Measurements from ENCODE around the gene GSK3B.
"Not testable (repeated sequence)": the region's sequence is repeated elsewhere in the genome, so short reads cannot be mapped to it uniquely, and the experiment has no call there.

The GSK3B gene

GRCh38 chr3:120021523-120021922 lies 72.7 kb downstream of the GSK3B start:
- no peaks in the 10 kb centered on the region for H3K27me3 ChIP-seq (ENCODE audit: insufficient read depth, low read length, poor library complexity)
- H2BK120ac ChIP-seq (ENCODE audit: low read depth, low read length): no peak overlapping the region
- H3K79me1 ChIP-seq (ENCODE audit: low read length): peaks cover 16% of the 10 kb centered on the region
- no peak overlapping the region for H3K23ac ChIP-seq (ENCODE audit: low read length)
- no peak overlapping the region for H4K5ac ChIP-seq (ENCODE audit: low read length)
- H3K4ac ChIP-seq (ENCODE audit: low read depth, low read length): no peak overlapping the region
- DNase-seq: no peak
- no peak overlapping the region for H3K27ac ChIP-seq (ENCODE audit: low read depth, low read length)
- H2AK5ac ChIP-seq (ENCODE audit: low read length): no peak overlapping the region
- H2BK15ac ChIP-seq (replicated peaks; ENCODE audit: low read depth): no peak overlapping the region
- H3K4me3 ChIP-seq (ENCODE audit: low read length): no peak overlapping the region
- H3K56ac ChIP-seq (ENCODE audit: low read length): no peak overlapping the region
- H3K9ac ChIP-seq (ENCODE audit: low read length): no peak overlapping the region
- H4K8ac ChIP-seq (ENCODE audit: low read depth, low read length): no peak overlapping the region
- H3K79me2 ChIP-seq (ENCODE audit: control insufficient read depth, insufficient read depth, low read length): peaks cover 55% of the 10 kb centered on the region
- H3K4me2 ChIP-seq (ENCODE audit: low read length): no peak overlapping the region
- no peak overlapping the region for H2BK5ac ChIP-seq (ENCODE audit: low read length)
- H3K36me3 ChIP-seq (ENCODE audit: control insufficient read depth, insufficient read depth, low read length): no peaks in the 10 kb centered on the region
- peaks cover 5% of the 10 kb centered on the region for H3K4me1 ChIP-seq (ENCODE audit: control insufficient read depth, low read depth, low read length)
- no peak overlapping the region for H3K18ac ChIP-seq (ENCODE audit: low read length)

DNA sequence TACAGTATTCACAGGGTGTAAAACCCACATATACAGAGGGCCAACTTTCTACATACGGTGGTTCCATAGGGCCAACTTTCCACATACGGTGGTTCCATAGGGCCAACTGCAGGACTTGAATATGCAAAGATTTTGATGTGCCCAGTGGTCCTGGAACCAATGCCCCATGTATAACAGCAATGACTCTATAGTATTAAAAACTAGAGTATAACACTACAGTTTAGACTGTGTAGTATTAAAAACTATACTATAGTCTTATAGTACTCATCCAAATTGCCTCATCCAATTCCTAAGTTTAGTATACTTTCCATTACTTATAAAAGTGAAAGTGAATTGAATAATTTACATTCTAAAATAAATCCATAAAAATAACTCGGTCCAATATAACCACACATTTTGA lies 75.9 kb downstream of the GSK3B start:
- DNase-seq: no peak
- H2BK15ac ChIP-seq (replicated peaks; ENCODE audit: low read depth): no peak overlapping the region

GRCh38 chr3:120017692-120018091 lies 76.6 kb downstream of the GSK3B start:
- Histone ChIP-seq H3K4me1 (ENCODE audit: control insufficient read depth, low read depth, low read length) (peaks cover 2% of the 10 kb centered on the region), H2AK5ac (ENCODE audit: low read length) (no peak overlapping the region), H4K5ac (ENCODE audit: low read length) (no peak overlapping the region), H3K9ac (ENCODE audit: low read length) (no peak overlapping the region), H3K4ac (ENCODE audit: low read depth, low read length) (no peak overlapping the region), H3K56ac (ENCODE audit: low read length) (no peak overlapping the region), H3K23ac (ENCODE audit: low read length) (no peak overlapping the region), H3K79me2 (ENCODE audit: control insufficient read depth, insufficient read depth, low read length) (peaks cover 43% of the 10 kb centered on the region), H4K8ac (ENCODE audit: low read depth, low read length) (no peak overlapping the region), H2BK5ac (ENCODE audit: low read length) (no peak overlapping the region), H3K27me3 (ENCODE audit: insufficient read depth, low read length, poor library complexity) (no peaks in the 10 kb centered on the region), H3K27ac (ENCODE audit: low read depth, low read length) (no peak overlapping the region), H3K36me3 (ENCODE audit: control insufficient read depth, insufficient read depth, low read length) (no peaks in the 10 kb centered on the region), H2BK15ac (replicated peaks; ENCODE audit: low read depth) (no peak overlapping the region), H3K79me1 (ENCODE audit: low read length) (peaks cover 12% of the 10 kb centered on the region), H3K4me3 (ENCODE audit: low read length) (no peak overlapping the region), H3K4me2 (ENCODE audit: low read length) (no peak overlapping the region), H2BK120ac (ENCODE audit: low read depth, low read length) (no peak overlapping the region), H3K18ac (ENCODE audit: low read length) (no peak overlapping the region)
- DNase-seq: no peak
- no CpG with 5 or more reads among the region's 3 CpGs for WGBS (ENCODE audit: extremely low coverage, insufficient coverage, low lambda C conversion rate)

More for the DNA sequence above, 75.9 kb downstream of the GSK3B start:
- no peak overlapping the region for H3K4me3 ChIP-seq (ENCODE audit: low read length)
- no peak overlapping the region for H2BK5ac ChIP-seq (ENCODE audit: low read length)
- H2AK5ac ChIP-seq (ENCODE audit: low read length): no peak overlapping the region
- no peak overlapping the region for H3K23ac ChIP-seq (ENCODE audit: low read length)
- peaks cover 43% of the 10 kb centered on the region for H3K79me2 ChIP-seq (ENCODE audit: control insufficient read depth, insufficient read depth, low read length)
- no peak overlapping the region for H3K56ac ChIP-seq (ENCODE audit: low read length)
- no peak overlapping the region for H3K18ac ChIP-seq (ENCODE audit: low read length)
- no CpG with 5 or more reads among the region's 3 CpGs for WGBS (ENCODE audit: extremely low coverage, insufficient coverage, low lambda C conversion rate)
- no peak overlapping the region for H2BK120ac ChIP-seq (ENCODE audit: low read depth, low read length)
- peaks cover 13% of the 10 kb centered on the region for H3K79me1 ChIP-seq (ENCODE audit: low read length)
- H4K8ac ChIP-seq (ENCODE audit: low read depth, low read length): no peak overlapping the region
- no peak overlapping the region for H3K9ac ChIP-seq (ENCODE audit: low read length)
- H3K4ac ChIP-seq (ENCODE audit: low read depth, low read length): no peak overlapping the region
- H3K4me1 ChIP-seq (ENCODE audit: control insufficient read depth, low read depth, low read length): peaks cover 5% of the 10 kb centered on the region
- no peak overlapping the region for H4K5ac ChIP-seq (ENCODE audit: low read length)
- no peak overlapping the region for H3K4me2 ChIP-seq (ENCODE audit: low read length)
- H3K27me3 ChIP-seq (ENCODE audit: insufficient read depth, low read length, poor library complexity): no peaks in the 10 kb centered on the region
- H3K36me3 ChIP-seq (ENCODE audit: control insufficient read depth, insufficient read depth, low read length): no peaks in the 10 kb centered on the region
- no peak overlapping the region for H3K27ac ChIP-seq (ENCODE audit: low read depth, low read length)

DNA sequence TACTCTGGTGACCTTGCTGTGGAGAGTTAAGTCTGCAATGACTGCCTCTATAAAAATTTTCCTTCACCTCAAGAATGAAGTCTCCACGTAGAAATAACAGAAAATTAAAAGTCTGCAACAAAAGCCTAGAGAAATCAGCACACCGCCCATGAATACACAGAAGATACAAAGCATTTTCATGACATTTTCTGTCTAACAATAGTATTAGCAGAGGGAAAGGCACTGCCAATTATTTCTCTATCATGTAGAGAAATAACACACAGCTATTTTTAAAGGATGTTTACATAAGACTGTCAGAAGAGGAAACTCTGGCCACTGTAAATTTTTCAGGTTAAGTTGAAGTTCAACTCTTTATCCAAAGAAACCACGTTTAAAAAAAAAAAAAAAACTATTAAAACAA lies 80.8 kb downstream of the GSK3B start:
- peaks cover 48% of the 10 kb centered on the region for H3K79me2 ChIP-seq (ENCODE audit: control insufficient read depth, insufficient read depth, low read length)
- H2BK15ac ChIP-seq (replicated peaks; ENCODE audit: low read depth): no peak overlapping the region
- H3K23ac ChIP-seq (ENCODE audit: low read length): no peak overlapping the region
- no CpG with 5 or more reads among the region's 3 CpGs for WGBS (ENCODE audit: extremely low coverage, insufficient coverage, low lambda C conversion rate)
- no peaks in the 10 kb centered on the region for H3K4me1 ChIP-seq (ENCODE audit: control insufficient read depth, low read depth, low read length)
- H4K5ac ChIP-seq (ENCODE audit: low read length): no peak overlapping the region
- no peak overlapping the region for H3K4ac ChIP-seq (ENCODE audit: low read depth, low read length)
- no peak overlapping the region for H2BK5ac ChIP-seq (ENCODE audit: low read length)
- H3K4me2 ChIP-seq (ENCODE audit: low read length): no peak overlapping the region
- no peak overlapping the region for H3K9ac ChIP-seq (ENCODE audit: low read length)
- no peak for DNase-seq
- H3K56ac ChIP-seq (ENCODE audit: low read length): no peak overlapping the region
- no peak overlapping the region for H3K18ac ChIP-seq (ENCODE audit: low read length)
- H3K79me1 ChIP-seq (ENCODE audit: low read length): peaks cover 13% of the 10 kb centered on the region
- H2BK120ac ChIP-seq (ENCODE audit: low read depth, low read length): no peak overlapping the region
- H3K27me3 ChIP-seq (ENCODE audit: insufficient read depth, low read length, poor library complexity): no peaks in the 10 kb centered on the region
- no peaks in the 10 kb centered on the region for H3K36me3 ChIP-seq (ENCODE audit: control insufficient read depth, insufficient read depth, low read length)
- no peak overlapping the region for H4K8ac ChIP-seq (ENCODE audit: low read depth, low read length)
- no peak overlapping the region for H3K27ac ChIP-seq (ENCODE audit: low read depth, low read length)
- H2AK5ac ChIP-seq (ENCODE audit: low read length): no peak overlapping the region
- no peak overlapping the region for H3K4me3 ChIP-seq (ENCODE audit: low read length)

- H2BK15ac ChIP-seq (replicated peaks; ENCODE audit: low read depth); H3K36me3 ChIP-seq (ENCODE audit: control insufficient read depth, insufficient read depth, low read length); H3K56ac ChIP-seq (ENCODE audit: low read length); H2AK5ac ChIP-seq (ENCODE audit: low read length); H3K27ac ChIP-seq (ENCODE audit: low read depth, low read length); H3K23ac ChIP-seq (ENCODE audit: low read length); H3K27me3 ChIP-seq (ENCODE audit: insufficient read depth, low read length, poor library complexity); H4K8ac ChIP-seq (ENCODE audit: low read depth, low read length); H3K4ac ChIP-seq (ENCODE audit: low read depth, low read length); H3K9ac ChIP-seq (ENCODE audit: low read length); DNase-seq; H2BK5ac ChIP-seq (ENCODE audit: low read length); H3K4me2 ChIP-seq (ENCODE audit: low read length); H4K5ac ChIP-seq (ENCODE audit: low read length); H3K79me1 ChIP-seq (ENCODE audit: low read length); H3K18ac ChIP-seq (ENCODE audit: low read length); H2BK120ac ChIP-seq (ENCODE audit: low read depth, low read length); H3K4me3 ChIP-seq (ENCODE audit: low read length): not testable (repeated sequence)
- H3K4me1 ChIP-seq (ENCODE audit: control insufficient read depth, low read depth, low read length): peaks cover 11% of the 10 kb centered on the region
- H3K79me2 ChIP-seq (ENCODE audit: control insufficient read depth, insufficient read depth, low read length): peaks cover 33% of the 10 kb centered on the region
- no CpG with 5 or more reads among the region's 3 CpGs for WGBS (ENCODE audit: extremely low coverage, insufficient coverage, low lambda C conversion rate)
These were observed 88.5 kb downstream of the GSK3B start for GRCh38 chr3:120005741-120006140.

- not testable (repeated sequence) for H3K27me3 ChIP-seq (ENCODE audit: insufficient read depth, low read length, poor library complexity); H3K4me3 ChIP-seq (ENCODE audit: low read length); H3K4ac ChIP-seq (ENCODE audit: low read depth, low read length); H3K23ac ChIP-seq (ENCODE audit: low read length); H2BK120ac ChIP-seq (ENCODE audit: low read depth, low read length); H3K27ac ChIP-seq (ENCODE audit: low read depth, low read length); H4K5ac ChIP-seq (ENCODE audit: low read length); H3K36me3 ChIP-seq (ENCODE audit: control insufficient read depth, insufficient read depth, low read length); H4K8ac ChIP-seq (ENCODE audit: low read depth, low read length); H2BK15ac ChIP-seq (replicated peaks; ENCODE audit: low read depth); H3K79me1 ChIP-seq (ENCODE audit: low read length); H3K4me2 ChIP-seq (ENCODE audit: low read length); H3K18ac ChIP-seq (ENCODE audit: low read length); H3K9ac ChIP-seq (ENCODE audit: low read length); H2AK5ac ChIP-seq (ENCODE audit: low read length)
- H3K56ac ChIP-seq (ENCODE audit: low read length): peak overlapping the region; percentile 34
- H3K4me1 ChIP-seq (ENCODE audit: control insufficient read depth, low read depth, low read length): peaks cover 11% of the 10 kb centered on the region
- H3K79me2 ChIP-seq (ENCODE audit: control insufficient read depth, insufficient read depth, low read length): peaks cover 25% of the 10 kb centered on the region
- WGBS (ENCODE audit: extremely low coverage, insufficient coverage, low lambda C conversion rate): no CpG with 5 or more reads among the region's 11 CpGs
- H2BK5ac ChIP-seq (ENCODE audit: low read length): peak overlapping the region; percentile 2
- DNase-seq: peak; percentile 95
These were observed 90.2 kb downstream of the GSK3B start for GRCh38 chr3:120004008-120004498.
